Posterior vena cava (tissue), 2 donors: ENCODE results near the gene ADORA3. TPM values are rescaled to one million over a fixed set of nuclear protein-coding genes. Genes with fewer than 3 reads are reported as not detected.
"Not testable (repeated sequence)": the region's sequence is repeated elsewhere in the genome, so short reads cannot be mapped to it uniquely, and the experiment has no call there.

Experiments used
- DNase-seq: peaks from one replicate; pipeline ENCODE4 v3.0.0-alpha.2; 2020; ENCODE audit warnings: low spot score
- intact Hi-C, 2 donors: fragments of 100-400 bp; cut with DNase I; formaldehyde crosslinking; loops; one replicate each; pipeline versions ENCODE4 v1.14.1 to v1.14.2; 2022 to 2023
- long read RNA-seq, 2 donors: library from polyadenylated mRNA; unstranded; transcript quantifications; one replicate each; pipeline ENCODE4 v2.0.0, GENCODE V29; 2020 to 2021
- total RNA-seq, 2 donors: library from RNA; stranded (reverse); fragmentation: NEBNext Ultra II Directional; extraction: Animal tissue kit (Norgen Biotek cat#: 25700); gene quantifications; one replicate each; pipeline ENCODE4 v1.2.1, GENCODE V29; 2021
- donor health status: DM: yes; HTN: yes; CAD: no.
- donor health status: DM: yes; HTN: yes; CAD: no.

Gene ADORA3
- total RNA-seq, result 10 to 100 TPM; 10.3 to 17.5 TPM
- long read RNA-seq, donor 1, partial matches to known transcripts, result 0 of 2 reads
- long read RNA-seq, donor 1, other reads (novel, unspliced or antisense), result 1 of 2 reads
- long read RNA-seq, donor 2, transcript ADORA3-201 (2 exons, 1,884 nt), result major isoform, 6 of 6 reads
- long read RNA-seq, donor 2, partial matches to known transcripts, result 0 of 6 reads
- long read RNA-seq, donor 2, other reads (novel, unspliced or antisense), result 0 of 6 reads

DNA sequence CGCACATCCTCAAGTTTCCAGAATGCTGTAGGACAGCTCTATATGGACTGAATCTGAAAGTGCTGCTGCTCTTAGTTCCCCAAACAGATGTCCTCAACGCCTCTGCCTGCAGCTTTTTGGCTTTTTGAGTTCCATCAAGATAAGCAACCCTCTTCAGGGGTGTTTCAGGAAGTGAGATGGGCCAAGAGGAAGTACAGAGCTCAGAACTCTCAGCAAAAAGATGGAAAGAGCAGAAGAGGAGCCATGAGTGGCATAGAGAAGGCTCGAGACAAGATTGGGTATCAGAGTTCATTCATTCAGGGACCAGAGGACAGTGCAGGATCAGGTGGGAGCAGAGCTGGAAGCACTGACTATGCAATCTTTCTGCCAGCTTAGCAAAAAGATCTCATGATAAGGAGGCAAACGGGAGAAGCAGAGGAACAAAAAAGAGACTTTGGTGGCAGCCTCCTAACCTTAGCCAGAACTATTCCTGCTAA is at the start of gene ADORA3, which contains the start of gene TMIGD3:
TSS of gene ADORA3 (minus strand) at position 49 of the 476 bp plus-strand sequence. CDS start 279 bp downstream, outside the sequence.
TSS of gene TMIGD3 (minus strand) at position 49 of the 476 bp plus-strand sequence. CDS start 279 bp downstream, outside the sequence.
- intact Hi-C loops, result loop anchor here in 1 of 2 donors (10.0 kb wide), 1 partner anchor 241 kb away; no protein-coding TSS in a partner anchor
- no peak for DNase-seq

DNA sequence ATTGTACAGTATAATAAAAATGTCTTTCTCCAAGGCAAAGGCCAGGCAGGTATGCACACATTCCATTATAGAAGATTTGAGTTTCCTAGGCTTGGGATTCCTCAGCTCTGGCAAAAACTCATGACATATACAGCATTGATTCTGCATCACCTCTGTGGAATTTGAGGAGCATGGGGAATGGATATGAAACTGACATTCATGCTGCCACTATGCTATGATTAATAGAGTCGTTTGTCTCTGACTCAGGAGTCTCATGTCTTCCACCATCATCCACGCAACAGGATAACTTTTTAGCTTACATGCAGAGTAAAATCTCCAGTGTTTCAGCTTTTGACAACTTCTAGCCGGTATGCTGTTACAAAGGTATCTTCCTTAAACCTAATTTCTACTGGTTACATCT is 49.8 kb upstream of the ADORA3 start:
- intact Hi-C loops, result no loop called here
- no peak for DNase-seq

DNA sequence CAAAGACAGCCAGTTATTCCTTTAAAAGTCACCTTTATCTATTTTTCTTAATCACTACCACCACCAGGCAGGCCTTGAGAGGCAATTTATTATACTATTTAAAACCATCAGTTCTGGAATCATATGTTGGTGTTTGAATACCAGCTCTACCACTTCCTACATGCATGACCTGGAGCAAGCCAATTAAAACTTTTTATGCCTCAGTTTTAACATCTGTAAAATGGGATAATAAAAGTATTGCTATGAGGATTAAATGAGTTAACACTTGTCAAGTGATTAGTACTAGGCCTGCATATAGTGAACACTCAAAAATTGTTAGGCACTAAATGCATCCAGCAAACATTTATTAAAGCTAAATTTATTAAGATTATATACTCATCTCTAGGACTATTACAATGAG is 49.2 kb upstream of the ADORA3 start:
- intact Hi-C loops, result no loop called here
- no peak for DNase-seq

DNA sequence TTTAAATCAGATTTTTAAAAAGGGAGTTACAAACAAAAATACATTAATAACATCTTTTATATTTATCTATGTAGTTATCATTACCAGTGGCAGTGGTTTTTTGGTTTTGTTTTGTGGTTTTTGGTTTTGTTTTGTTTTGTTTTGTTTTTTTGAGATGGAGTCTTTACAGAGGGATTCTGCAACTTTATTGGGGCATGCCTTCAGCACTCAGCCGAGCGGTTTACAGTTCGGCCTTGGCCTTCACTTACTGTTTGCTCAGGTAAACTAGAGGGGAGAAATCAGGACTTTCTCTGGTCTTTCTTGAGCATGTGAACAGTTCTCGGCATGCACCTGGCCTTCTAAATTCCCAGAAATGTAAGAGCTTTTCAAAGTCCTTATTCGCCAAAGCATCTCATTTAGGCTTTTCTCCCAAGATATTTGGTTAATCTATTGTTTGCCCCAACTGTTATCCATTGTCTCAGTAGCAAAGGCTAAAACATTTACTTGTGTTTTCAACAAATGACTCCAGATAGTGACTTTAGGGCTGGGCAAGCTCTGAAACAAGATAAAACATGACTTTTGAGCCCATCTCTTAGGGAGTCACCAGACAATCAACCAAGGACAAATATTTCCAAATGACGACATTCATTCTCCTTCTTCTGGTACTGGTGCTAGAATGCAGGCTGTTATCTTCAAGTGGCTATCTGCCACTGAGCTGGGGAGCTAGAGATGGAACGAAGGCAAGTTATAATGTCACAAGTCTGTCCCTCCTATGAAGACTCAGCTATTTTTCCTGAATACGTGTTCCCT is 48.4 kb upstream of the ADORA3 start:
- intact Hi-C loops, result no loop called here
- no peak for DNase-seq

DNA sequence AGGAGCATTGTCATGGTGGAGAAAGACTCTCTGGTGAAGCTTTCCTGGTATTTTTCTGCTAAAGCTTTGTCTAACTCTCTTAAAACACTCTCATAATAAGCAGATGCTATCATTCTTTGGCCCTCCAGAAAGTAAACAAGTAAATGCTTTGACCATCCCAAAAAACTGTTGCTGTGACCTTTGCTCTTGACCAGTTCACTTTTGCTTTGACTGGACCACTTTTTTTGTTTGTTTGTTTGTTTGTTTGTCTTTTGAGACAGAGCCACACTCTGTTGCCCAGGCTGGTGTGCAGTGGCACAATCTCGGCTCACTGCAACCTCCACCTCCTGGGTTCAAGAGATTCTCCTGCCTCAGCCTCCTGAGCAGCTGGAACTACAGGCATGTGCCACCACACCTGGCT is 44.4 kb upstream of the ADORA3 start:
- intact Hi-C loops, DNase-seq: not testable (repeated sequence)

DNA sequence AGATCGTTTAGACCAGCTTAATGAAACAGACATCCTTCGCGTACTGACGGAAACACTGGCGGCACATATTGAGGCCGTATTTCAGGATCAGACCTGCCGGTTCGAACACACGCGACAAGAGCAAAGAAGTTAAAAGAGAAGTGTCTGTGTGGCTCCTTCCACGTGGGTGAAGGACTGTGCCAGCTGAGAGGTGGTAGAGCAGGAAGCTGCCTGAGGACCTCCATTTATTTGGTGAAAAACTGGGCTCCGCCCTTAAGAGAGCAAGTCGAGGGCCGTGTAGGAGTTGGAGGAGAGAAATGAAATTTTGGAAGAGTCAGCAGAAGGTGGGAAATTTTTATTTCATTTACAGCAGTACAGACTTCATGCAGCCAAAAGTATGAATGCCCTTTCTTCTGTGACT is 38.8 kb upstream of the ADORA3 start:
- DNase-seq, result no peak
- intact Hi-C loops, result no loop called here

DNA sequence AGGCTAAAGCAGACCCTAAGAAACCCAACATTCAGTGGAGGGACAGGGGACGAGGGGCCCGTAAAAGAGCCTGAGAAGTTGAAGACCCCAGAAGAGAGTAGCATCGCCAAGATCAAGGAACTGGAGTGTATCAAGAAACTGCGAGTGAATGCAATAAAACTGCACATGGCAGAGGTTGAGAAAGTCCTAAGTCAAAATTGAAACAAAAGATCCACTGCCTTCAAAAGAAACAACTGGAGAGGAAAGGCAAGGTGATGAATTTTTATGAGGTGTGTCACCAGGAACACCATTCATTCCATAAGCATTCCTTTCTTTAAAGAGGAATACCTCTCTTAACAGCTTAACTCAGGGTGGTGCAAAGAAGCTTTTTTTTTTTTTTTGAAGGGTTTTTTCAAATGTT is 38.3 kb upstream of the ADORA3 start:
- DNase-seq, result no peak
- intact Hi-C loops, result no loop called here

DNA sequence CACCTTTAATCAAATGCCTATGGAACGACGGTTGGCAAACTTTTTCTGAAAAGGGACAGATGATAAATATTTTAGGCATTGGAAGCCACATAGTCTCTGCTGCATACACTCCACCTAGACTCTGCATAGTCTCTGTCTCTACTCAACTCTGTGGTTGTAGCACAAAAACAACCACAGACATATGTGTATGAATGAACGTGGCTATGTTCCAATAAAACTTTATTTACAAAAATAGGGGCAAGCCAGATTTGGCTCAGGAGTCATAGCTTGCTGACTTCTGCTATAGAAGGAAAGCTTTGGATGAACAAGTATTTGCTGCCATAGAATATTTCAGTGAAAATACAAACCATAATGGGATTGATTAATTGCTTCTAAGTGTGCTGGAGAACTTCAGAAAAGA is 37.5 kb upstream of the ADORA3 start:
- DNase-seq, result no peak
- intact Hi-C loops, result no loop called here

DNA sequence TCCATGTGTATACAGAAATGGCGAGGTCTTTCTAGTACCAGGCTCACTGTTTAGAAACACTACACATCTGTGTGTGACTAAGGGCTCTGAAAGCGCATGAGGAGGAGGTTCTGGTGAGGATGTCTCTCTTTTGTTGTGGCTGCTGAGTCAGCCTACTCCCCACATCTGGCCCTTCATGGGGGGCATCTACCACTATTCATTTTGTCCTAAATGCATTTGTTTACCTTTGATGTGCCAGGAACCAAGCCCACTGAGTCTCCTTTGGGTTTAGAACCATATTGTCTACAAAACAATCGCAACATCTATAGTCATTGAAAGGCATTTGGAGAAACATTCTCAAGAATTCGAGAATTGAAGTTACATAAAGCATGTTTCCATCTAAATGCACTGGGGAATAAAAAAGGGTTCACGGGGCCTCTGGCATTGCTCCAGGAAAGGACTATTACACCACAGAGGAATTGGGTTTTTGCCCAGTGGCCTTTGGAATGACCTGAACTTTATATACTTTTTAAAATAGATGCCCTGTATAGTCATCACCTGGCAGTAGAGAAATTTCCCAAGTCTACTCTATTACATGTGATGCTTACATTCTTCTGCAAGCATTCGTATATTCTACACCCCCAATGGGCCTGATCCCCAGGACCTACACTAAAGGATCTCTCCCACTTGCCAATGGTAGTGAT is 35.1 kb upstream of the ADORA3 start:
- intact Hi-C loops, result no loop called here
- DNase-seq, result no peak

DNA sequence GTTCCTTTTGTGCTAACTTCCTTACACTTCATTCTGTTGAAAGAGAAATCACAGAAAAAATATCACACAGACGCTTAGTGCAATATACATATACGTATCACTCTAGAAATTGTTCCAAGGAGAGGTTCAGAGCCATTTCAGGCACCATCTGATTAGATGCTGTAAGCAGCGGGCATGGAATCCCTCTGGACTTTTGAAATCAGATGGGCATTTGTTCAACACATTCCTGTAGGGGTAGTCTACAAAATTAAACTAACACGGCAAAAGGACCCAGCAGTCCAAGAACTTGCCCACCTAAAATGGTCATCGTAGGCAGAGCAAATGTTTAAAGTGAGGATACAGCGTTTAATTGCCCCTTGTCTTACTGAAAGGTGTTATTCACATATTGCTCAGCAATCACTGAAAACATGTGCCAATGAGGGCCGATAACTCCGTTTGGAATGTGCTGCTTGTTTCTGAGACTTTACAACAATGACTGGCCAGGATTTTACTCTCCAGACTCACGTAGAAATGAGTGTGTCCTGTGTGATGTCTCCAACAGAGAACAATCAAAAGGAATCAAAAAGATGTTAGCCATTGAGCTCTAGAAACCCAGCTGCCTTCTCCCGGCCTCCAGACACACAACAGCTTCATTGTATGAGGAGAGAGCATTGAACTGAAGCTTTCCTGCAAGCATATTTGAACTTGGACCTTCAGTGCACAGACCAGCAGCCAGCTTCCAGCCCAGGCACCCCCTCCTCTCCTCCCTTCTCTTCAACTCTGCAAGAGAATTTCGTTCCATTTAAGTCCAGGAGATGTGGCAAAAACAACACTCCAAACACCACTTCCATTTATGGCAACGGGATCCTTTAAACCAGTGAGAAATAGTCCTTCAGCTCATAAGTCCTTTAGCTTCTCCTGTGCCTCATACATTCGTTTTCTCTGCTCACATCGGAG is 32.1 kb upstream of the ADORA3 start:
- intact Hi-C loops, result no loop called here
- no peak for DNase-seq

DNA sequence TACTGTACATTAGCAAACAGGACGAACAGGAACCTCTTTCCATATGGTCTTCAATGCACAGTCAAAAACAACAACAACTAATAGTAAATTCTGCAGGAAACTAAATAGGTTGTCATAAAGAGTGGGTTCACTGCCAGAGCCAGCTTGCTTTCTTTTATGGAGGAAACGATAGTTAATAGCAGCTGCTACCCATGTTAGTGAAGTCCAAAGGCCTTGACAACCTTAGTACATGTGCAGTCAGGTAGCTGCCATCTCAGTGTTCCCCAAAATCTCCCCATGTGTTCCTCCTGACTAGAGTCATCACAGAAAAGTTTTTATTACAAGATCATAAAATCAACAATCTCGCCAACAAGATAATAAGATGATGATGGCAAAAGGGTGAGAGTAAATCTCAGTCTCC is 16.6 kb upstream of the ADORA3 start:
- intact Hi-C loops, result no loop called here
- no peak for DNase-seq

DNA sequence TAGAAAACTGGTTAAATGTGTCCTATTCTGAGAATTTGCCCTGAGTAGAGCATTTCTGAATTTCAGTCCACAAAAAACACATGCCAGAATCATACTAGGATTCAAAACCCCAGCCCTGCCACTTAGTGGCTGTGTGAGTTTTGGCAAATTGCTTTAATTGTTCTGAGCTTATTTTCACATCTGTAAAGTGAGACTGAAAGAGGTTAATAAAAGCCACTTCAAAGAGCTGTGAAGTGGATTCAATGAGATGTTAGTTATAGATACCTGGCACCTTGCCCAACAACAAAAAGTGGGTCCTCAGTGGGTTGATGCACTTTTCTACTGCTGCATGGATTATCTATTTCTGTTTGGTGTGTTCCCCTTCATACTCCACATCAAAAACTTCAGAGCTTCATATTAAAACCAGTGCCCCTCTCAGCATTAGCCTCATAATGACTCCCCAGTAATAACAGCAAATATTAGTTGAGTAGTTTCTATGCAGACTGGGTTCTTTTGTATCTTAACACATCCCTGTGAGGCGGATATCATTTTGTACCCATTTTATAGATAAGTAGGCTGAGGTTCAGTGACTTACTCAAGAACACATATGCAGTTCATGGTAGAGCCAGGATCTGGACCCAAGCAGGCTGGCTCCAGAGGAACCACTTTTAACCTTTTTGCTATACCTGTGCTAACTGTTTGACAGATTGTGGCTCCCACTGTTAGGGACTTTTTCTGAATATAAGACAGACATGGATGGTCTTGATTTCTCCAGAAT is 14.2 kb upstream of the ADORA3 start:
- no peak for DNase-seq
- intact Hi-C loops, result no loop called here

DNA sequence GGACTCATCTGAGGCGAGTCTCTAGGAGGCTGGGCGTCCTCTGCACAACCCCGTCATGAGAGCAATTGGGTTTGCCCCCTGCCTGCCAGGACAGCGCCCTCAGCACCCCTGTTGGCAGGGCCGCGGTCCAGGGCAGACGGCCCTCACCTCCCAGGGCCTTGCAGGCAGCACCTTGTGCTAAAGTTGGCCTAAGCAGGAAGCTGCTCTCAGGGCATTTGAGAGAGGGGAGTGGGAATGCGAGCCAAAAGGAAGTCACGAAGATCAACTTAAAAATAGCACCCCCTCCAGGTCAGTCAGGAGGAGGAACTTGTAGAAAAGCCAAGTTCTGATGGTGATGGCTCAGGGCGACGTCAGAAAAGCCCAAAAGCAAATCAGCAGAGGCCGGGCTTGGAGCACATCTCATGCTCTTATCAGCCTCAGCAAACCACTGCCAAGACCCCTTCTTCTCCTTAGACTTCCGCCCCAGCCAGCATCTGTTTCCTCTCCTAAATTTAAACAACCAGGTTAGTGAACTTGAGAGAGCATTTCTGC is 12.6 kb upstream of the ADORA3 start:
- intact Hi-C loops, result no loop called here

DNA sequence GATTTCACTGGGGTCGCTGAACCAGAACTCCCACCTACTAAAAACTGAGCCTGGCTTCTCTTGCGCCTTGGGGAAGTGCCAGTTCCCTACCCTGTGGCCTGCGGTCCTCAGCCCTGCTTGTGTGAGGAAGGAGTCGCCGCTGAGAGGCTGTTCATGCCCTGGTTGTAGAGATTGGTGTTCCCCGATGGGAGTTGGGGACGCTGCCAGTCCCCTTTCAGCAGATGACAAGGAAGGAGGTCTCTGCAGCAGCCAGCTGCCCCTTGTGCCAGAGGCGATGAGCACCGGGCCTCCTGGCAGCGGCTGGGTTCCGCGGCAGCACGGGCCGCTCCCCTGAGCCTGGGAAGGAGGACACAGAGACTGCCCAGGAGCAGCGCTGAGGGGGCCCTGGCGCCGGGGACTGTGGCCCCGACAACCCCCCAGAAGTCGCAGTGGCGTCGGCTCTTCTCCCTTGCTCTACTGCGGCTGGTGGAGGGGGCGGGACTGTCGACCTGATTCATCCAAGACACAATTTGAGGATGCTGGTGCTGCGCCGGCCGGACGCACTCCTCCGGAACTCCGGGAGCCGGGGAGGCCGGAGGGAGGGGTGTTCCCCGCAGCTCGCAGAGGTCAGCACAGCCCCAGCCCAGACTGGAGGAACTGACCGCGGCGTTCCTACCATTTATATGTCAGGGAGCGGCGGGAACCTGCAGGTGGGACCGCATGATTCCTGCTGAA is 12.0 kb upstream of the ADORA3 start:
- DNase-seq, result peak; percentile 93
- intact Hi-C loops, result no loop called here

More for the DNA sequence above, 12.6 kb upstream of the ADORA3 start:
- DNase-seq, result no peak

DNA sequence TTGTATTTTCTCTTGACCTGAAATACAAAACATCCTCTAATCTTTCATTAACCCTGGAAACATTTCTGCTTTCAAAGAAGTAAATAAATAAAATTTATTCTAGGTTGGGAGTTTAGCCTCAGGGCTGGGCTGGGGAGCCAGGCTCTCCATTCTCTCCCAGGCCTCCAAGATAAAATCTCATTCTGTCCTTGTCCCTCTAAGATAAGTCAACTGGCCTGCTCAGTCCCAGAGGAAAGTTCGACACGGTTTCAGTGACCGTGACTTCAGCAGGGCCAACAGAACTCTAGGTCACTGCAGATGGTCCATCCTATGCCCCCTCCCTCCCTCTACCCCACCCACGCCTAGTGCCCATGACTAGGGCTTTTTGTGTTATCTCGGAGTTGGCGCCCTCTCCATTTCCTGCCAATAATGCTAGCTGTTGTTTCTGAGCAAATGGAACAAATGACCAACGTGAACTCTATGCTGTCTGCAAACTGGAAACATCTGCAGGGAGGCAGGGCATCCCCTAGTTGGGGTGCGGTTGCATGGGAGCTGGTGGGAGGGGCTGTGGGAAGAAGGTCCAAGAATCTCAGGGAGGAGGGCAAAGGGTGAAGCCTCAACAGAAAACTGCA is 10.1 kb upstream of the ADORA3 start:
- no peak for DNase-seq
- intact Hi-C loops, result no loop called here

DNA sequence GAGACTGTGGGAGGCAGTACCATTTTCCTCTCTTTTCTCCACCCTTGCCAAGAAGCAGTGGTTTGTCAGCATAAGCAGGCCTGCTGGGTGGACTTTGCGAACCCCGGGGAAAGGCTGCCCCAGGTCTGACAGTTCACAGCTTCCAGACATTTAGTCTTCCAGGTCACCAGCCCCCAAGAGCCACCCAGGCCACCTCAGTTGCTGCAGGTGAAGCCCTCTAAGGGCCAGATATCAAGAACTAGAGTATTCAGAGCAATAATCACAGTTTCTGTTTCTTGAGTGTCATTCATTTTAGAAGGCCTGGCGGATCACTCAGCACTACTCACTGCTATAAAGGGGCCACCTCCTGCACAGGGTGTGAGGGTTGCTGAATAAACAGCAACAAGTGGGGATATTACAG is 9.5 kb upstream of the ADORA3 start:
- intact Hi-C loops, result no loop called here
- no peak for DNase-seq
